ENCODE results near the gene U2AF2.

U2AF2 gene

DNA sequence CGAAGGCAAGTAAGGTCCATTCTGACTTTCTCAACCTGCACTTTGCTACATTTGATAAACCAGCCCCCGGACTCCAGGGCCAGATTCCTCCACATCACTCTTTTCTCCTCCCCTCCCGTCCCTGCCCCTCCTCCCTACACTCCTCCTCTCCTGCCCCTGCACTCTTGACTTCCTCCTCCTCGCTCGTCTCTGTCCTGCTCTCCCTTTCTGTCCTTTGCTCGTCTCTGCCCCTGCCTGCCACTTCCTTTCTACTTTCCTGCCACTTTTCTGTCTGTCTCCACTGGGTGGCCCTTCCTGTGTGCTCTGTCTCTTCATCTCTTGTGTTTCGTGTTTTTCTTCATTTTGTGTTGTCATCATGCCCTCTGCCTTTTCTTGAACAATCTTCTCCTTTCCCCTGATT, 7.0 kb downstream of the U2AF2 start:
- TF ChIP-seq, protein P1, sequence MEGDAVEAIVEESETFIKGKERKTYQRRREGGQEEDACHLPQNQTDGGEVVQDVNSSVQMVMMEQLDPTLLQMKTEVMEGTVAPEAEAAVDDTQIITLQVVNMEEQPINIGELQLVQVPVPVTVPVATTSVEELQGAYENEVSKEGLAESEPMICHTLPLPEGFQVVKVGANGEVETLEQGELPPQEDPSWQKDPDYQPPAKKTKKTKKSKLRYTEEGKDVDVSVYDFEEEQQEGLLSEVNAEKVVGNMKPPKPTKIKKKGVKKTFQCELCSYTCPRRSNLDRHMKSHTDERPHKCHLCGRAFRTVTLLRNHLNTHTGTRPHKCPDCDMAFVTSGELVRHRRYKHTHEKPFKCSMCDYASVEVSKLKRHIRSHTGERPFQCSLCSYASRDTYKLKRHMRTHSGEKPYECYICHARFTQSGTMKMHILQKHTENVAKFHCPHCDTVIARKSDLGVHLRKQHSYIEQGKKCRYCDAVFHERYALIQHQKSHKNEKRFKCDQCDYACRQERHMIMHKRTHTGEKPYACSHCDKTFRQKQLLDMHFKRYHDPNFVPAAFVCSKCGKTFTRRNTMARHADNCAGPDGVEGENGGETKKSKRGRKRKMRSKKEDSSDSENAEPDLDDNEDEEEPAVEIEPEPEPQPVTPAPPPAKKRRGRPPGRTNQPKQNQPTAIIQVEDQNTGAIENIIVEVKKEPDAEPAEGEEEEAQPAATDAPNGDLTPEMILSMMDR (IDR thresholded peaks at IDR 0.05; ENCODE audit: low read depth, low read length) = no peak
- DNase-seq (ENCODE audit: extremely low read depth, low read depth) = no peak

DNA sequence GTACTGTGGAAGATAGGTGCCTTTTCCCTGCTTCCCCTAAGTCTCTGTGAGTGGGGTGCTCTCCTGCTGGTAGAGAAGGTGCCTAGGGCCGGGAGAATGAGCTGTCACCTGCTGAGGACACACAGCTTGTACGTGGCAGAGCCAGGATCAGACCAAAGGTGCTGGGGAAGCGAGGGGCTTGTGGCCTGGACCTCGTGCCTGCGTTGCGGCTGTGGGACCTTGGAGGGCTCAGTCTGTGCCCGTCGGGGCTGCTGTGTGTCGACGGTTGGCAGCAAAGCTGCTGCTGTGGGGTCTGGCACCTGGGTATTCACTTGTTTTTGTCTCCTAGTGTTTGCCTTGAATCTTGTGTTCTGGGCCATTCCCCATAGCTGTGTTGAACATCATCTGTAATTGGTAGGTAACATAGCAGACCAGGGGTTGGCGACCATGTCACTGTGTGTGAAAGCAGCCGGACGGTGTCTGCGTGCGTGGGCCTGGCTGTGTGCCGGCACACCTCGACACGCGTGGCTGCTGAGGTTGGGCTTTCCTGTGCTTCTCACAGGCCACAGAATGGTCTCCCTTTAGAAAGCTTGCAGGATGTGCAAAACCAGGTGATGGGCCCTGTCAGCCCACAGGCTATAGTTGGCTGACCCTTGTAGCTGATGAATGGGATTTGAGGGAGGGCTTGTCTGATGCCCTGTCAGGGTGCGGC, 9.2 kb downstream of the U2AF2 start:
- TF ChIP-seq, protein P1 (IDR thresholded peaks at IDR 0.05; ENCODE audit: low read depth, low read length) = no peak

DNA sequence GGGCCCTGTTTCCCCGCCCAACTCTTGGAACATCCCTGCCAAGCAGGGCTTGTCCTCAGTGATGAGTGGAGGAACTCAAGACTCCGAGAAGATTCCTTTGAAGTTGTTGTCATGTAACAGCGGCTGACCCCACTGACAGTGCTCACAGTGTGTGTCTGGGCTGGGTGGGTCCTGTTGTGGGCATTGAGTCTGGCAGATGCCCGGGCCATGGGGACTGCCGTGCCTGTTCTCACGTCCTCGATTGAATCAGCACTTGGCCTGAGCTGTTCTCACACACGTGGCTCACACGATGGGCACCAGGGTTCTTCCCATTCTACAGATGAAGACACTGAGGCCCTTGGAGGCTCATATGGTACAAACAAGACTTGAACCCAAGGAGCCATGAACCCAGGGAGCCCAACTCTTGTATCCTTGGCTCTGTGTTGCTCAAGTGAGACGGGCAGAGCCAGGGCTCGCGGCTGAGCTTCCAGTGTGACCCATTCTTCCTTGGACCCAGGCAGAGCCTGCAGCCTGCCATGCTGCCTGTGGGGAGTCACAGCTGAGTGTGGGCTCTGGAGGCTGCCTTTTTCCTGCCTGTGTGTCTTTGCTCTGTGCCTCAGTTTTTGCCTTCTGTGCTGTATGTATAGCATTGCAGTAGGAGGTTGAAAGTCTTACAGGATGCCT, 11.6 kb downstream of the U2AF2 start:
- DNase-seq (ENCODE audit: extremely low read depth, low read depth) = no peak
- TF ChIP-seq, protein P1 (IDR thresholded peaks at IDR 0.05; ENCODE audit: low read depth, low read length) = no peak

More for the DNA sequence above, 9.2 kb downstream of the U2AF2 start:
- no peak for DNase-seq (ENCODE audit: extremely low read depth, low read depth)

DNA sequence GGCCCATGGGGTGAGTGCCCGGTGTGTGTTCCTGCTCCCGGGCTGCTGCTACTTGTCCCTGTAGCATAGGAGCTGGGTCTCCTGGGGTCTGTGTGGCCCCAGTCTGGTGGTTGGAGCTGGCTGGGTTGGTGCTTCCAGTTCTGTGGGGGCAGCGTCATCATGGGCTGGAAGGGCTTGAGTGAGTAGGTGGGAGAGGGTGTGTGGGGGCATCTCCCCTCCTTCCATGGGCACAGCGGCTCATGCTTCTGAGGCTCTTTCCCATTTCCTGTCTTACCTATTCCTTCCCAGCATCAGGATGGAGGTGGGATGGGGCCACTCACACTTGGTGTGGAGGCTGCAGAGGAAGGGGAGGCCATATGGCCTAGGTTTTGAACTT, 12.2 kb downstream of the U2AF2 start:
- TF ChIP-seq, protein P1 (IDR thresholded peaks at IDR 0.05; ENCODE audit: low read depth, low read length) = no peak
- no peak for DNase-seq (ENCODE audit: extremely low read depth, low read depth)

DNA sequence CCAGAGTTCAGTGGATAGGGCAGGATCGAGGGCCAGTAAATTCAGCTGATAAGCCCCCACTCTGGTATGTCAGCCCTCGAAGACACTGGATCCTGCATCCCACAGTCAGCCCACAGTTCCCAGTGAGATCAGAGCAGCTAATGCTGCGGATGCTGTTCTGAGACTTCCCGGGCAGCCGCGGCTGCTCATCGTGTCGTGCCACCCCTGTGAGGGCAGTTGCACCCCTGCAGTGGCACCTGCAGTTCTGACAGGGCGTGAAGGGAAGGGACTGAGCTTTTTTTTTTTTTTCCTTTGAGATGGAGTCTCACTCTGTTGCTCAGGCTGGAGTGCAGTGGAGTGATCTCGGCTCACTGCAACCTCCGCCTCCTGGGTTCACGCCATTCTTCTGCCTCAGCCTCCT, 12.7 kb downstream of the U2AF2 start:
- DNase-seq (ENCODE audit: extremely low read depth, low read depth) = no peak
- TF ChIP-seq, protein P1 (IDR thresholded peaks at IDR 0.05; ENCODE audit: low read depth, low read length) = no peak

DNA sequence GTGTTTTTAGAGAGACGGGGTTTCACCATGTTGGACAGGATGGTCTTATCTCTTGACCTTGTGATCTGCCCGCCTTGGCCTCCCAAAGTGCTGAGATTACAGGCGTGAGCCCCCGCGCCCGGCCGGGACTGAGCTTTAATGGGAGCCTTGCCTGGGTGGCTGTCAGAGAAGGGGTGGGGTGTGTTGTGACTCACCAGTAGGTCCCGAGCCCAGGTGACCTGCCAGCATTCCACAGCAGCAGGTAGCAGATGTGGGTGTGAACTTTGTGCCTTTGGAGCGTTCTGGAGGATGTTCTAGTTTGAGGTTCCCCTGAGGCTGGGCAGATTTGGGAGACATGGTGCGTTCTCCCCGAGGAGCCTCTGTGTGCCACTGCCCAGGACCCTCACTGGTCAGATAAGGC, 13.1 kb downstream of the U2AF2 start:
- DNase-seq (ENCODE audit: extremely low read depth, low read depth) = no peak

More for the DNA sequence above, 13.1 kb downstream of the U2AF2 start:
- TF ChIP-seq, protein P1 (IDR thresholded peaks at IDR 0.05; ENCODE audit: low read depth, low read length) = no peak
